ENCODE measurements around the gene RNFT2. TPM values are rescaled to one million over a fixed set of nuclear protein-coding genes. Genes with fewer than 3 reads are reported as not detected.

Gene RNFT2
- total RNA-seq, 1 donor from 2014 or later: 20.0 TPM

DNA sequence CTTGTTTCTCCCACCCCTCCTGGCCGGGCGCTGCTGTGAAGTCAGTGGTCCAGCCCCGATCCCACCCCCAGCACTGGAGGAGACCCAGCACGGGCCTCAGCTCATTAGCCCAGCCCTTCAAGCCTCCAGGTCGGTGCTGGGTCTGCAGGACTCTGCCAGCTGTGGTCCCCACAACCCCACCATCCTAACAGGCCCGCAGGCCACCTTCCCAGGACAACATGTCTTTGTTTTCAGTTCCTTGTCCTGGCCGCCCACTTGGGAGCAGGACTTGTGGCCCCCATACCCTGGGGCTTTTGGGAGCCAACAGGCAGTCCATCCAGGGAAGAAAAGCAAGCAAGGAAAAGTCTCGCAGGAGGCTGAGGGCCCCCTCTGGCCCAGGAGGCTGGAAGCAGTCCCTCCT, 83.2 kb downstream of the RNFT2 start:
- peaks cover 11% of the 10 kb centered on the region for H3K27me3 Mint-ChIP-seq (ENCODE audit: unreplicated experiment)
- H3K4me3 Mint-ChIP-seq (ENCODE audit: unreplicated experiment): no peak overlapping the region
- DNase-seq (ENCODE audit: low spot score): peak; percentile 6
- H3K4me1 Mint-ChIP-seq (ENCODE audit: unreplicated experiment): peaks cover 19% of the 10 kb centered on the region
- TF ChIP-seq, protein P1, sequence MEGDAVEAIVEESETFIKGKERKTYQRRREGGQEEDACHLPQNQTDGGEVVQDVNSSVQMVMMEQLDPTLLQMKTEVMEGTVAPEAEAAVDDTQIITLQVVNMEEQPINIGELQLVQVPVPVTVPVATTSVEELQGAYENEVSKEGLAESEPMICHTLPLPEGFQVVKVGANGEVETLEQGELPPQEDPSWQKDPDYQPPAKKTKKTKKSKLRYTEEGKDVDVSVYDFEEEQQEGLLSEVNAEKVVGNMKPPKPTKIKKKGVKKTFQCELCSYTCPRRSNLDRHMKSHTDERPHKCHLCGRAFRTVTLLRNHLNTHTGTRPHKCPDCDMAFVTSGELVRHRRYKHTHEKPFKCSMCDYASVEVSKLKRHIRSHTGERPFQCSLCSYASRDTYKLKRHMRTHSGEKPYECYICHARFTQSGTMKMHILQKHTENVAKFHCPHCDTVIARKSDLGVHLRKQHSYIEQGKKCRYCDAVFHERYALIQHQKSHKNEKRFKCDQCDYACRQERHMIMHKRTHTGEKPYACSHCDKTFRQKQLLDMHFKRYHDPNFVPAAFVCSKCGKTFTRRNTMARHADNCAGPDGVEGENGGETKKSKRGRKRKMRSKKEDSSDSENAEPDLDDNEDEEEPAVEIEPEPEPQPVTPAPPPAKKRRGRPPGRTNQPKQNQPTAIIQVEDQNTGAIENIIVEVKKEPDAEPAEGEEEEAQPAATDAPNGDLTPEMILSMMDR (IDR thresholded peaks at IDR 0.05; ENCODE audit: unreplicated experiment): no peak
- no peaks in the 10 kb centered on the region for H3K9me3 Mint-ChIP-seq (ENCODE audit: unreplicated experiment)
- peaks cover 4% of the 10 kb centered on the region for H3K36me3 Mint-ChIP-seq (ENCODE audit: low read depth, unreplicated experiment)
- H3K27ac Mint-ChIP-seq (ENCODE audit: unreplicated experiment): peak overlapping the region; percentile 77

DNA sequence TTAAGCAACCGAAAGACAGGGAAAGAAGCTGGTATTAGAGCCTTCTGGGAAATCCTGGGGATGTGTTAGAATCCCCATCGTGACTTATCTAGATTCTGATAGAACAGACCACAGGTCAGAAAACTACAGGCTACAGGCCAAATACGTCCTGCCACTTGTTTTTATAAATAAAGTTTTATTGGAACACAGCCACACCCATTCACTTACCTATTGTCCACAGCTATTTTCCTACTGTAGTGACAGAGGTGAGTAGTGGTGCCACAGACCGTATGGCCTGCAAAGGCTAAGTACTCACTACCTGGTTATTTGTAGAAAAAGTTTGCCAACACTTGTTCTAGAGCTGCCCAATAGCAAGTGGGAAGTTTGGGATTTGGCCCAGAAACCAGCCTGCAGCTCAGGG, 89.3 kb downstream of the RNFT2 start:
- H3K4me1 Mint-ChIP-seq (ENCODE audit: unreplicated experiment): peaks cover 6% of the 10 kb centered on the region
- H3K4me3 Mint-ChIP-seq (ENCODE audit: unreplicated experiment): no peak overlapping the region
- peaks cover 4% of the 10 kb centered on the region for H3K36me3 Mint-ChIP-seq (ENCODE audit: low read depth, unreplicated experiment)
- H3K27me3 Mint-ChIP-seq (ENCODE audit: unreplicated experiment): peaks cover 5% of the 10 kb centered on the region
- no peak overlapping the region for H3K27ac Mint-ChIP-seq (ENCODE audit: unreplicated experiment)
- H3K9me3 Mint-ChIP-seq (ENCODE audit: unreplicated experiment): no peaks in the 10 kb centered on the region
- DNase-seq (ENCODE audit: low spot score): no peak
- TF ChIP-seq, protein P1 (IDR thresholded peaks at IDR 0.05; ENCODE audit: unreplicated experiment): no peak

DNA sequence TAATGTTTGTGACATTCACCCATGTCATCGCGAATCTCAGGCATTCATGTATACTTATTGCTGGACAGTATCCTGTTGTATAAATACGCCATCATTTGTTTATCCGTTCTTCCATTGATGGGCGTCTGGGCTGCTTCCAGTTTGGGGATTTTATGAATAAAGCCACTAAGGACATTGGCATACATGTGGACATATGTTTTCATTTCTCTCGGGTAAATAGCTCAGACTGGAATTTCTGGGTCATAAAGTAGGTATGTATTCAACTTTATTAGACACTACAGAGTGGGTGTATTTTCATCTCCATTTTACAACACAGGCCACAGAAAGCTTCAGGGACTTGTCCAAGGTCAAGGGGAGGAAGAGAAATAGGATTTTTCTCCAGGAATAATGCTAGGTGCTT, 94.2 kb downstream of the RNFT2 start:
- Mint-ChIP-seq H3K27ac (ENCODE audit: unreplicated experiment) (no peak overlapping the region), H3K27me3 (ENCODE audit: unreplicated experiment) (peaks cover 2% of the 10 kb centered on the region), H3K4me1 (ENCODE audit: unreplicated experiment) (peaks cover 6% of the 10 kb centered on the region), H3K9me3 (ENCODE audit: unreplicated experiment) (no peaks in the 10 kb centered on the region), H3K4me3 (ENCODE audit: unreplicated experiment) (no peak overlapping the region), H3K36me3 (ENCODE audit: low read depth, unreplicated experiment) (peaks cover 7% of the 10 kb centered on the region)
- no peak for DNase-seq (ENCODE audit: low spot score)
- TF ChIP-seq, protein P1 (IDR thresholded peaks at IDR 0.05; ENCODE audit: unreplicated experiment): no peak

DNA sequence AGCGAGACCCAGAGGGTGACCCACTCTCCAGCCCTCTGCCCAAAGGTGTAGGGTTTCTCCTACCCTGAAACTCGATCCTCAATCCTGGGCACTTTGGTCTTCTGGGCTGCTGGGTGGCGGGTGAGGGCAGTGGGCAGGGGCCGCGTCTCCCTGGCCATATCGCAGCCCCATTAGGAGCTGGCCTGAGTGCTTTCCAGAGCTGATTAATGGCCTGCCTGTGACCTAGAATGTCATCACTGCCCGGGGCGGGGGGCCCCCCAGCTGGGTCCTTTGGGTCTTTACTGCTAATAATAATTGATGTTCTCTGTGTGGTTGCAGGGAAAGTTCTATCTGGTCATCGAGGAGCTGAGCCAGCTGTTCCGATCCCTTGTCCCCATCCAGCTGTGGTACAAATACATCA, 95.4 kb downstream of the RNFT2 start:
- Mint-ChIP-seq H3K27me3 (ENCODE audit: unreplicated experiment) (peaks cover 2% of the 10 kb centered on the region), H3K36me3 (ENCODE audit: low read depth, unreplicated experiment) (peaks cover 7% of the 10 kb centered on the region), H3K27ac (ENCODE audit: unreplicated experiment) (no peak overlapping the region), H3K9me3 (ENCODE audit: unreplicated experiment) (no peaks in the 10 kb centered on the region), H3K4me1 (ENCODE audit: unreplicated experiment) (peaks cover 5% of the 10 kb centered on the region), H3K4me3 (ENCODE audit: unreplicated experiment) (no peak overlapping the region)
- no peak for DNase-seq (ENCODE audit: low spot score)
- TF ChIP-seq, protein P1 (IDR thresholded peaks at IDR 0.05; ENCODE audit: unreplicated experiment): no peak

DNA sequence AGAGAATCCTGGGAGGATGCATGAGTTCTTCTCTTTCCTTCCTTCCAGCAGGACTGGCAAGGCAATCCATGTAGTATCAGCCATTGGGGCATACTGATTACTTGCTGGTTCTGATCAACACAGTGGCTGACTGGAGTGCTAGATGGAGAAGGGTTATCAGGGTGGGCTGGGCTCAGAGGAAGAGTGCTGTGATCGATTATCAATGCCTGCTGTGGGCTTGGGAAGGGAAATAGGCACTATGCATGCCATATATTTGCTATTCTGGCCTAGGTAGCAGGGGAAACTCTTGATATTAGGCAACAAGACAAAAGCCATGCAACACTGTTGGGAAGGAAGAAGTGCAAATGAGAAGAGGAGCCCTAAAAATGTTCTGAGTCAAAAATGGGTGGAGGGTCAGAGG, 97.4 kb downstream of the RNFT2 start:
- no peak for DNase-seq (ENCODE audit: low spot score)
- Mint-ChIP-seq H3K4me1 (ENCODE audit: unreplicated experiment) (no peaks in the 10 kb centered on the region), H3K4me3 (ENCODE audit: unreplicated experiment) (no peak overlapping the region), H3K27me3 (ENCODE audit: unreplicated experiment) (peaks cover 2% of the 10 kb centered on the region), H3K27ac (ENCODE audit: unreplicated experiment) (no peak overlapping the region), H3K36me3 (ENCODE audit: low read depth, unreplicated experiment) (peaks cover 7% of the 10 kb centered on the region), H3K9me3 (ENCODE audit: unreplicated experiment) (no peaks in the 10 kb centered on the region)
- TF ChIP-seq, protein P1 (IDR thresholded peaks at IDR 0.05; ENCODE audit: unreplicated experiment): no peak

All from endothelial cell (in vitro differentiated cells).